ENCODE results near the gene SRXN1.

SRXN1 gene

DNA sequence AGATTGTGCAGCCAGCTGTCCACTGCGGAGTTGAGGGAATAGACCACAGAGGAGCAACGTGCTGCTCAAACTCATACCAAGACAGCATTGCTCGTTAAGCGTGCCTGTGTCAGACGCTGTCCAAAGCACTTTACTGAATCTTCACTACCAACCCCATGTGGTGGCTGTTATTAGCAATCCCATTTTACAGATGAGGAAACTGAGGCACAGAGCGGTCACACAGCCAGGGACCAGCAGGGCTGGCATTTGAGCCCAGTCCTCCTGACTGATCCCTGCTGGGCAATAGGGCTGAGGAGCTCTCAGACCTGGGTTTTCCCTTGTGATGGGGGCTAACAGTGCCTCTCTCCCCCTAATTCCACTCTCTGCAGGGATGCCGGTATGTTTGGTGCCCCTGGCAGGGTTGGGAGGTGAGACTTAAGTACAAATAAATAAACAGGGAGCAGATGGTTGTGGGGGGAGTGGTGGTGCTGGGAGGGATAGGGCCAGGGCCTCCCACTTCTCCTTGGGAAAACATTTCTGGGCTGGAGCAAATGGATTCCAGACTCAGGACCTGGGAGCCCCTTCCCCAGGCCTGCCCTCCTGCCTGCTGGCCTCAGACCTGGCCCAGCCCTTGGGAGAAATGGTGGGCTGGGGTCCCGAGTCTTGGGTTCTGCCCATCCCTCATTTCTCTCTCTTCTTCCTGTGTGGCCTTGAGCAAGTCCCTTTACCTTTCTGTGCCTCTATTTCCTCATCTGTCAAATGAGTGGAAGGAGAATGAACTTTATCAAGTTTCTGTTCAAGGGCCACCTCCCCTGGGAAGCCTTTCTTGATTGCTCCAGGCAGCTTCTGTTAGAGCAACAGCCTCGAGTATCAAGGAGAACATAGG is 17.7 kb downstream of the SRXN1 start:
- TF ChIP-seq CTCF (conservative IDR thresholded peaks at IDR 0.05; ENCODE audit: control insufficient read depth, insufficient read depth, low read depth, low read length): no peak

DNA sequence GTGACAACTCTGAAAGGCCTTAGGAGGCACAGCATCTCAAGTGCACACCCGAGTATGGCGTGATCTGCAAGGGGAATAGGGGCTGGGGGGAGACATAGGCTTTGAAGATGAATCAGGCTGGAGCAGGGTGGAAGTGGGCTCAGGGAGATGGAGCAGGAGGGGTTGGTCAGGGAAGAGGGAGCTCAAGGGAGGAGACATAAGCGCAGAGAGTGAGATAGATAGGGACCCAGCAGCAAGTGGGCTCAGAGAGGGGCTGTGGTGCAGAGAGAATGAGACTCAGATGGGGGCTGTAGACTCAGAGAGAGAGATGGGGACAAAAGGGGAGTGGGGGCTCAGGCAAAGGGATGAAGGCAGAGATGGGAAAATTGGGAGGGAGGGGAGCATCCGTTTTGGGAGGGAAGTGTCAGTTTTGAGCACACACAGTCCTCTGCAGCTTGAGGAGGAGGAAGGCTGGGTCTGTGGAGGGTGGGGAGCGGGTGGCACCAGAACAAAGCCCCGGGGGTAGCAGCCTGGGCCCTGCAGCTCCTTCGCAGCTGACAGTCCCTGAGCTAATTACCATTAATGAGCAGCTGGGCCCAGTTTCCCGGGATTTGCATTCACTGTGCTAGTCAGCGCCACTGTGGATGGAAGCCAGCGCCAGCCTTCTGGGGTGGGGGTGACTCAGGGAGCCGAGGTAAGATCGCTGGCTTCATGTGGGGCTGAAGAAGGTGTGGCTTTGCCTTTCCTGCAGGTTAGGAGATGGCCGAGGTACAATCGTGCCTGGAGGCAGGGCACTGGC is 18.7 kb downstream of the SRXN1 start:
- no peak for DNase-seq (ENCODE audit: low read depth)
- H3K4me3 ChIP-seq (ENCODE audit: control insufficient read depth, low read depth, low read length): no peak overlapping the region
- TF ChIP-seq CTCF (conservative IDR thresholded peaks at IDR 0.05; ENCODE audit: control insufficient read depth, insufficient read depth, low read depth, low read length): no peak

More for the DNA sequence above, 17.7 kb downstream of the SRXN1 start:
- DNase-seq (ENCODE audit: low read depth): no peak
- no peak overlapping the region for H3K4me3 ChIP-seq (ENCODE audit: control insufficient read depth, low read depth, low read length)

DNA sequence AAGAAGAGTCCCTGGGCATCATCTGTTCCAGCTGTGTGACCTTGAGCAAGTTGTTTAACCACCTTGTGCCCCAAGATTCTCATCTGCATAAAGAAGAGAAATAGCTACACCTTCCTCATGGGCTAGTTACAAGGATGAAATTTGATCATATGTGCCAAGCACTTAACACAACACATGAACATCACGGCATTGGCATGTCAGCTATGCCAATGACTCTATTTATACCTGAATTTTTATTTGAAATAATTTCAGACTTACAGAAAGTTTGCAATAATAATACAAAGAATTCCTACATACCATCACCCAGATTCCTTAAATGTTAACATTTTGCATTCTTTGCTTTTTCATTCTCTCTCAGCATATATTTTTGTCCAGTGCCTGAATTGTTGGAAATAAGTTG is 21.9 kb downstream of the SRXN1 start:
- no peak for DNase-seq (ENCODE audit: low read depth)
- TF ChIP-seq CTCF (conservative IDR thresholded peaks at IDR 0.05; ENCODE audit: control insufficient read depth, insufficient read depth, low read depth, low read length): no peak
- no peak overlapping the region for H3K4me3 ChIP-seq (ENCODE audit: control insufficient read depth, low read depth, low read length)

- TF ChIP-seq CTCF (conservative IDR thresholded peaks at IDR 0.05; ENCODE audit: control insufficient read depth, insufficient read depth, low read depth, low read length): no peak
- no peak for DNase-seq (ENCODE audit: low read depth)
- no peak overlapping the region for H3K4me3 ChIP-seq (ENCODE audit: control insufficient read depth, low read depth, low read length)
Measured at GRCh38 chr20:626579-626978, 26.4 kb downstream of the SRXN1 start.

DNA sequence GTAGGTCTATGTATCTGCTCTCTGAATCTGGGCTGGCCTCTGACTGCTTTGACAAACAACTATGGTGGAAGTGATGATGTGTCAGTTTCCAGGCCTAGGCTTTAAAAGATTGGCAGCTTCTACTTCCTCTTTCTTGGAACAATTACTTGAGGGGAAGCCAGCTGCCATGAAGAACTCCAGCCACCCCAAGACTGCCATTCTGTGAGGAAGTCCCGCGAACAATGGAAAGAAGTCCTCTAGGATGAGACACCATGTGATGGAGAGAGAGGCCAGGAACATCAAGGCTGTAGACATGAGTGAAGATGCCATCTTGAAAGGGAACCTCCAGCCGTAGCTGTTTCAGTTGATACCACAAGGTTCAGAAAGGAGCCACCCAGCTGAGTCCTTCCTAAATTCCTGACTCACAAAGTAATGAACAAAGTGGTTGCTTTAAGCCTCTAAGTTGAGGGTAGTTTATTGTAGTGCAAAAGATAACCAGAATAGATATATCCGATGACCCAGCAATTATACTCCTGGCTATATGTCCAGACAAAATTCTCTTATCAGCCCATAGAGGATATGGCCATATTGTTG is 27.6 kb downstream of the SRXN1 start:
- TF ChIP-seq CTCF (conservative IDR thresholded peaks at IDR 0.05; ENCODE audit: control insufficient read depth, insufficient read depth, low read depth, low read length): no peak
- no peak for DNase-seq (ENCODE audit: low read depth)
- H3K4me3 ChIP-seq (ENCODE audit: control insufficient read depth, low read depth, low read length): no peak overlapping the region

GRCh38 chr20:623704-624103 is 29.3 kb downstream of the SRXN1 start:
- no peak for DNase-seq (ENCODE audit: low read depth)
- no peak for TF ChIP-seq CTCF (conservative IDR thresholded peaks at IDR 0.05; ENCODE audit: control insufficient read depth, insufficient read depth, low read depth, low read length)
- H3K4me3 ChIP-seq (ENCODE audit: control insufficient read depth, low read depth, low read length): no peak overlapping the region

Measured in fibroblast of mammary gland (primary cell).